Measurements from ENCODE around the gene TRABD2B. TPM values are rescaled to one million over a fixed set of nuclear protein-coding genes. Genes with fewer than 3 reads are reported as not detected.

The TRABD2B gene
- total and polyA plus RNA-seq, 8 donors, result 0.99 to 5.2 (median 3.3) TPM

GRCh38 chr1:47711184-47711847, 285.9 kb downstream of the TRABD2B start:
- Histone ChIP-seq H3K4me1 (peaks cover 0 to 20% of the 10 kb centered on the region in 2 donors), H3K27ac (no peak overlapping the region), H3K27me3 (peaks cover 37 to 100% of the 10 kb centered on the region in 2 donors), H3K36me3 (no peaks in the 10 kb centered on the region), H3K4me3 (no peak overlapping the region), H3K9me3 (no peaks in the 10 kb centered on the region)
- DNase-seq, result no peak
- intact Hi-C loops (cut with DNase I), result loop anchor here in 1 of 2 donors (5.0 kb wide), 2 partner anchors 179 to 274 kb away; partner anchors contain the start of gene FOXD2
- ATAC-seq, result no peak
- no peak for TF ChIP-seq CTCF (IDR thresholded peaks at IDR 0.05)

Other genes starting within 250 kb of the TRABD2B start
- under 1 TPM; 0.47 to 0.73 TPM for gene SLC5A9, start 225.3 kb upstream of the TRABD2B start, total RNA-seq
- gene SLC5A9, start 225.3 kb upstream of the TRABD2B start, polyA plus RNA-seq (ENCODE audit: insufficient read length in 6 of 6), result 10 to 100 TPM in 1 of 6 donors, 1 to 10 TPM in 5; 3.7 to 12.5 (median 8.2) TPM